ENCODE results near the gene ASPG. TPM values are rescaled to one million over a fixed set of nuclear protein-coding genes. Genes with fewer than 3 reads are reported as not detected.
A peak's percentile ranks its signal among the peaks of the same experiment; 100 is the strongest.

Gene ASPG
- total and polyA plus RNA-seq, 2 of the 13 experiments (the other 11 are each of a cell fraction or from before 2014, with no cell fraction given): not detected

GRCh38 chr14:104137297-104138097 lies 52.0 kb downstream of the ASPG start (continued):
- TF ChIP-seq ZNF609 (CRISPR knock-in tag; IDR thresholded peaks at IDR 0.05; ENCODE audit: borderline replicate concordance): no peak
- TF ChIP-seq RARG (CRISPR knock-in tag; IDR thresholded peaks at IDR 0.05; ENCODE audit: low read depth): no peak
- 0 out of 2 replicates have a peak, but pooled peaks have one; percentile 45 for TF ChIP-seq ZNF563 (CRISPR knock-in tag; IDR thresholded peaks at IDR 0.05)
- 0 out of 2 replicates have a peak, but pooled peaks have one; percentile 30 for TF ChIP-seq KDM5B (CRISPR knock-in tag; IDR thresholded peaks at IDR 0.05; ENCODE audit: borderline replicate concordance)

GRCh38 chr14:104138098-104138717 lies 52.7 kb downstream of the ASPG start, which contains the start of gene KIF26A:
KIF26A (plus strand) TSS chr14:104138587; CDS start chr14:104138723, 136 bp downstream.
- no TSS peak for BruUV-seq (replicated peaks)
- Histone ChIP-seq H3K79me2 (ENCODE audit: insufficient read depth, low read length) (no peaks in the 10 kb centered on the region), H3K9me3 (ENCODE audit: low read length) (no peaks in the 10 kb centered on the region), H3K9ac (ENCODE audit: insufficient read depth, low read depth, low read length) (no peak within 1 kb of the TSS), H4K20me1 (ENCODE audit: insufficient read depth, low read length) (0 out of 2 replicates have a peak, but pooled peaks cover 2% of the 10 kb centered on the region), H3K27ac (ENCODE audit: extremely low read length, insufficient read depth, low read length) (no peak within 1 kb of the TSS), H3K4me1 (ENCODE audit: insufficient read depth, low read length) (no peaks in the 10 kb centered on the region), H3K27me3 (ENCODE audit: control insufficient read depth in 1 of 2, insufficient read depth in 2 of 2, low read length in 2 of 2) (peaks cover 9 to 65% of the 10 kb centered on the region in 2 experiments; a peak in 4 of 5 replicates), H3K36me3 (replicated peaks in 1 of 2; ENCODE audit: control insufficient read depth in 1 of 2, insufficient read depth in 2 of 2, low read length in 2 of 2) (no peaks in the 10 kb centered on the region), H2AFZ (ENCODE audit: low read length) (no peak within 1 kb of the TSS), H3K4me2 (ENCODE audit: low read depth, low read length) (peak within 1 kb of the TSS; percentile 18; the same call in 1 of the 2 replicates), H3K4me3 (replicated peaks in 1 of 3; ENCODE audit: insufficient read depth in 1 of 3, low read depth in 2 of 3, low read length in 3 of 3) (no peak within 1 kb of the TSS; a peak in 1 of 6 replicates)
- DNase-seq (ENCODE audit: low spot score): no peak
- ChIA-PET POLR2A (no interaction called here), CTCF (ENCODE audit: low intra/inter-chr PET ratio, low total read pairs) (interaction anchor here (1.4 kb wide), 1 partner anchor 426 kb away, joined by 9 read pairs; no protein-coding TSS in a partner anchor)
- FAIRE-seq: no peak
- intact Hi-C loops (cut with micrococcal nuclease; ENCODE audit: unreplicated experiment) (no loop called here), in situ Hi-C loops (cut with HindIII; ENCODE audit: extremely low pct_ligation_motif_present, low pct_unique_long_range_greater_than_20kb) (loop anchor here (5.0 kb wide), 2 partner anchors 424 to 504 kb away; no protein-coding TSS in a partner anchor)
- ATAC-seq: no peak
- TF ChIP-seq, protein P1, sequence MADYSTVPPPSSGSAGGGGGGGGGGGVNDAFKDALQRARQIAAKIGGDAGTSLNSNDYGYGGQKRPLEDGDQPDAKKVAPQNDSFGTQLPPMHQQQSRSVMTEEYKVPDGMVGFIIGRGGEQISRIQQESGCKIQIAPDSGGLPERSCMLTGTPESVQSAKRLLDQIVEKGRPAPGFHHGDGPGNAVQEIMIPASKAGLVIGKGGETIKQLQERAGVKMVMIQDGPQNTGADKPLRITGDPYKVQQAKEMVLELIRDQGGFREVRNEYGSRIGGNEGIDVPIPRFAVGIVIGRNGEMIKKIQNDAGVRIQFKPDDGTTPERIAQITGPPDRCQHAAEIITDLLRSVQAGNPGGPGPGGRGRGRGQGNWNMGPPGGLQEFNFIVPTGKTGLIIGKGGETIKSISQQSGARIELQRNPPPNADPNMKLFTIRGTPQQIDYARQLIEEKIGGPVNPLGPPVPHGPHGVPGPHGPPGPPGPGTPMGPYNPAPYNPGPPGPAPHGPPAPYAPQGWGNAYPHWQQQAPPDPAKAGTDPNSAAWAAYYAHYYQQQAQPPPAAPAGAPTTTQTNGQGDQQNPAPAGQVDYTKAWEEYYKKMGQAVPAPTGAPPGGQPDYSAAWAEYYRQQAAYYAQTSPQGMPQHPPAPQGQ (CRISPR knock-in tag; IDR thresholded peaks at IDR 0.05; ENCODE audit: borderline replicate concordance): no peak
- TF ChIP-seq KAT2B (IDR thresholded peaks at IDR 0.05; ENCODE audit: borderline replicate concordance, low read depth, low read length): no peak
- 51% methylated on average over 20 of the region's 77 CpGs for WGBS (ENCODE audit: low lambda C conversion rate)

Measured in HepG2 (cell line).